Liver (tissue), 9 donors: ENCODE data around the gene GREM2. TPM values are rescaled to one million over a fixed set of nuclear protein-coding genes. Genes with fewer than 3 reads are reported as not detected.

Experiments used
- DNase-seq: peaks from one replicate; pipeline ENCODE4 v3.0.0-alpha.2; 2017; ENCODE audit warnings: low spot score
- H3K27ac ChIP-seq, 2 donors: one replicate each; pipeline ENCODE4 v1.7.0; 2013; ENCODE audit warnings: inconsistent platforms in 2 of 2, low read length in 2 of 2, control low read depth in 1 of 2, low read depth in 1 of 2, mild to moderate bottlenecking in 1 of 2
- H3K27me3 ChIP-seq, 4 donors: one replicate each; pipeline versions ENCODE4 v1.6.1 to v1.7.0; 2013; ENCODE audit warnings: low read length in 3 of 4, inconsistent platforms in 1 of 4, mild to moderate bottlenecking in 1 of 4, moderate library complexity in 1 of 4; ENCODE audit not compliant: control insufficient read depth in 4 of 4, insufficient read depth in 4 of 4
- H3K36me3 ChIP-seq, 4 donors: one replicate each; pipeline versions ENCODE4 v1.6.1 to v1.7.0; 2013; ENCODE audit warnings: low read length in 3 of 4, mild to moderate bottlenecking in 3 of 4, low read depth in 1 of 4, moderate library complexity in 1 of 4; ENCODE audit not compliant: control insufficient read depth in 4 of 4, insufficient read depth in 3 of 4
- H3K4me1 ChIP-seq, 4 donors: one replicate each; pipeline versions ENCODE4 v1.6.1 to v1.7.0; 2013; ENCODE audit warnings: low read length in 3 of 4, mild to moderate bottlenecking in 3 of 4, moderate library complexity in 1 of 4; ENCODE audit not compliant: control insufficient read depth in 4 of 4, insufficient read depth in 4 of 4
- H3K4me3 ChIP-seq, 3 donors: one replicate each; pipeline versions ENCODE4 v1.6.1 to v1.7.0; 2013; ENCODE audit warnings: low read length in 3 of 3, control low read depth in 1 of 3, low read depth in 1 of 3, mild to moderate bottlenecking in 1 of 3
- H3K9ac ChIP-seq, 2 donors: one replicate each; pipeline ENCODE4 v1.7.0; 2013; ENCODE audit warnings: low read length in 2 of 2, mild to moderate bottlenecking in 2 of 2, moderate library complexity in 2 of 2, control low read depth in 1 of 2, low read depth in 1 of 2
- H3K9me3 ChIP-seq, 4 donors: one replicate each; pipeline versions ENCODE4 v1.6.1 to v1.7.0; 2013; ENCODE audit warnings: low read length in 3 of 4; ENCODE audit not compliant: control insufficient read depth in 4 of 4
- ATF3 ChIP-seq: IDR thresholded peaks from 2 replicates; pipeline ENCODE4 v1.6.1; 2016; ENCODE audit warnings: antibody characterized with exemption
- CTCF ChIP-seq: fragments of 150-350 bp; IDR thresholded peaks from 2 replicates; pipeline ENCODE4 v1.5.1; 2017; ENCODE audit warnings: improper control_type of control experiment, low read depth, low read length; ENCODE audit not compliant: missing input control
- EGR1 ChIP-seq, 2 donors: IDR thresholded peaks; 2 replicates each; pipeline ENCODE4 v1.6.1; 2016 to 2018; ENCODE audit warnings: antibody characterized with exemption in 2 of 2, low read depth in 2 of 2
- FOXA1 ChIP-seq: IDR thresholded peaks from 2 replicates; pipeline ENCODE4 v1.6.1; 2016; ENCODE audit warnings: antibody characterized with exemption
- FOXA2 ChIP-seq: IDR thresholded peaks from 2 replicates; pipeline ENCODE4 v1.6.1; 2016; ENCODE audit warnings: antibody characterized with exemption
- GABPA ChIP-seq, 2 donors: IDR thresholded peaks in 1 of 2; conservative IDR thresholded peaks in 1 of 2; 2 replicates each; pipeline ENCODE4 v1.6.1; 2016; ENCODE audit warnings: antibody characterized with exemption in 2 of 2, mild to moderate bottlenecking in 1 of 2, moderate library complexity in 1 of 2
- HNF4A ChIP-seq, 2 donors: conservative IDR thresholded peaks; 2 replicates each; pipeline ENCODE4 v1.6.1; 2016; ENCODE audit warnings: antibody characterized with exemption in 2 of 2, mild to moderate bottlenecking in 2 of 2
- HNF4G ChIP-seq: IDR thresholded peaks from 2 replicates; pipeline ENCODE4 v1.6.1; 2016; ENCODE audit warnings: antibody characterized with exemption
- JUND ChIP-seq, 2 donors: IDR thresholded peaks; 2 replicates each; pipeline ENCODE4 v1.6.1; 2016; ENCODE audit warnings: antibody characterized with exemption in 2 of 2
- MAX ChIP-seq: IDR thresholded peaks from 2 replicates; pipeline ENCODE4 v1.6.1; 2016; ENCODE audit warnings: antibody characterized with exemption
- NR2F2 ChIP-seq: IDR thresholded peaks from 2 replicates; pipeline ENCODE4 v1.6.1; 2016; ENCODE audit warnings: antibody characterized with exemption
- RAD21 ChIP-seq, 2 donors: IDR thresholded peaks; 2 replicates each; pipeline ENCODE4 v1.6.1; 2016; ENCODE audit warnings: antibody characterized with exemption in 2 of 2, mild to moderate bottlenecking in 2 of 2
- REST ChIP-seq: IDR thresholded peaks from 2 replicates; pipeline ENCODE4 v1.6.1; 2016; ENCODE audit warnings: antibody characterized with exemption, mild to moderate bottlenecking
- RXRA ChIP-seq, 2 donors: IDR thresholded peaks; 2 replicates each; pipeline ENCODE4 v1.6.1; 2017 to 2018; ENCODE audit warnings: antibody characterized with exemption in 2 of 2, mild to moderate bottlenecking in 1 of 2
- SP1 ChIP-seq: IDR thresholded peaks from 2 replicates; pipeline ENCODE4 v1.6.1; 2018; ENCODE audit warnings: antibody characterized with exemption, mild to moderate bottlenecking
- TAF1 ChIP-seq: conservative IDR thresholded peaks from 2 replicates; pipeline ENCODE4 v1.6.1; 2016; ENCODE audit warnings: antibody characterized with exemption, mild to moderate bottlenecking
- YY1 ChIP-seq: IDR thresholded peaks from 2 replicates; pipeline ENCODE4 v1.6.1; 2016; ENCODE audit warnings: antibody characterized with exemption, mild to moderate bottlenecking
- WGBS: extraction: QIAGEN DNeasy Blood & Tissue Kit; methylation state at CpG from one replicate; pipeline ENCODE4 v1.1.7; 2013; 5-methylcytosine and 5-hydroxymethylcytosine counted together
- polyA plus RNA-seq, 2 donors: library from polyadenylated mRNA; stranded (reverse) in 1 of 2; unstranded in 1 of 2; fragments of 200-250 nt in 1 of 2; fragments of >200 nt in 1 of 2; fragmentation: Nextera tagmentation in 1 of 2; extraction: Ambion mirVana in 1 of 2; gene quantifications; one replicate each; pipeline versions ENCODE4 v1.2.1 to v1.2.3, GENCODE V29; 2013 to 2015
- total RNA-seq, 2 donors: library from RNA; depleted of rRNA; stranded (reverse); fragments of >200 nt; gene quantifications; one replicate each; pipeline ENCODE4 v1.2.3, GENCODE V29; 2014
- TF ChIP-seq, protein P1 (sequence below): IDR thresholded peaks from 2 replicates; pipeline ENCODE4 v1.6.1; 2016; ENCODE audit warnings: antibody characterized with exemption
- donor health status: healthy.
- donor health status: healthy.
- donor health status: healthy.
- donor health status: healthy.
- donor health status: healthy.

GREM2 gene
- total and polyA plus RNA-seq, 4 donors = 0.19 to 19.5 (median 4.3) TPM

GRCh38 chr1:240571782-240572181, 40.2 kb downstream of the GREM2 start:
- no peaks in the 10 kb centered on the region for H3K9me3 ChIP-seq
- TF ChIP-seq TAF1 = no peak
- no peak for TF ChIP-seq MAX
- no peak for TF ChIP-seq FOXA1
- no peak for TF ChIP-seq EGR1 (IDR thresholded peaks at IDR 0.05; ENCODE audit: low read depth in 2 of 2)
- TF ChIP-seq RXRA (IDR thresholded peaks at IDR 0.05) = no peak
- no peak for TF ChIP-seq NR2F2
- TF ChIP-seq RAD21 (IDR thresholded peaks at IDR 0.05) = no peak
- no peak for TF ChIP-seq HNF4A (conservative IDR thresholded peaks at IDR 0.05)
- TF ChIP-seq GABPA (IDR thresholded peaks at IDR 0.05 in 1 of 2, conservative IDR thresholded peaks at IDR 0.05 in 1 of 2) = no peak
- TF ChIP-seq SP1 = no peak
- no peak for TF ChIP-seq HNF4G
- TF ChIP-seq JUND (IDR thresholded peaks at IDR 0.05) = no peak
- no peak for TF ChIP-seq REST
- TF ChIP-seq CTCF = no peak
- TF ChIP-seq, protein P1, sequence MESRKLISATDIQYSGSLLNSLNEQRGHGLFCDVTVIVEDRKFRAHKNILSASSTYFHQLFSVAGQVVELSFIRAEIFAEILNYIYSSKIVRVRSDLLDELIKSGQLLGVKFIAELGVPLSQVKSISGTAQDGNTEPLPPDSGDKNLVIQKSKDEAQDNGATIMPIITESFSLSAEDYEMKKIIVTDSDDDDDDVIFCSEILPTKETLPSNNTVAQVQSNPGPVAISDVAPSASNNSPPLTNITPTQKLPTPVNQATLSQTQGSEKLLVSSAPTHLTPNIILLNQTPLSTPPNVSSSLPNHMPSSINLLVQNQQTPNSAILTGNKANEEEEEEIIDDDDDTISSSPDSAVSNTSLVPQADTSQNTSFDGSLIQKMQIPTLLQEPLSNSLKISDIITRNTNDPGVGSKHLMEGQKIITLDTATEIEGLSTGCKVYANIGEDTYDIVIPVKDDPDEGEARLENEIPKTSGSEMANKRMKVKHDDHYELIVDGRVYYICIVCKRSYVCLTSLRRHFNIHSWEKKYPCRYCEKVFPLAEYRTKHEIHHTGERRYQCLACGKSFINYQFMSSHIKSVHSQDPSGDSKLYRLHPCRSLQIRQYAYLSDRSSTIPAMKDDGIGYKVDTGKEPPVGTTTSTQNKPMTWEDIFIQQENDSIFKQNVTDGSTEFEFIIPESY = no peak
- TF ChIP-seq FOXA2 = no peak
- TF ChIP-seq ATF3 = no peak
- TF ChIP-seq YY1 = no peak

More at GRCh38 chr1:240571782-240572181, 40.2 kb downstream of the GREM2 start:
- Histone ChIP-seq H3K36me3 (no peaks in the 10 kb centered on the region), H3K27ac (no peak overlapping the region), H3K9ac (no peak overlapping the region), H3K27me3 (no peaks in the 10 kb centered on the region), H3K4me1 (peaks cover 0 to 4% (median 2%) of the 10 kb centered on the region in 4 donors), H3K4me3 (no peak overlapping the region)
- DNase-seq = no peak
- 77% methylated on average over 5 of the region's 5 CpGs for WGBS
